Measurements from ENCODE around the gene UBE2I.

- TF ChIP-seq CTCF (IDR thresholded peaks at IDR 0.05; ENCODE audit: insufficient read depth, low read length, poor library complexity, severe bottlenecking) (no peak), EZH2phosphoT487 (conservative IDR thresholded peaks at IDR 0.05; ENCODE audit: low read length) (no peak)
Observed at GRCh38 chr16:1343428-1344242, 34.2 kb downstream of the UBE2I start.

Measured in SU-DHL-6 (cell line).